Activated CD8-positive, alpha-beta T cell treated with anti-CD3 and anti-CD28 coated beads for 36 hours (primary cell): ENCODE measurements around the gene GRIA3. TPM values are rescaled to one million over a fixed set of nuclear protein-coding genes. Genes with fewer than 3 reads are reported as not detected.

Experiments
- ATAC-seq: fragments of 200-7000 bp; cut with Tn5 transposase; one replicate; pipeline ENCODE4 v1.10.0; 2021; ENCODE audit warnings: mild to moderate bottlenecking, moderate library complexity
- CTCF ChIA-PET: fragments of 350-600 bp; sonication (Branson Sonifier 250); formaldehyde crosslinking; loops from one replicate; lab custom pipeline; 2021; ENCODE audit warnings: antibody characterized with exemption; lab: Charles Lee
- POLR2A ChIA-PET: fragments of 350-600 bp; sonication (Branson Sonifier 250); formaldehyde crosslinking; loops from one replicate; lab custom pipeline; 2021; ENCODE audit warnings: antibody characterized with exemption; lab: Charles Lee
- DNase-seq: peaks from one replicate; pipeline ENCODE4 v3.0.0-alpha.2; 2020
- H3K27ac Mint-ChIP-seq: one replicate; pipeline ENCODE4 v1.8.0; 2021; ENCODE audit warnings: mild to moderate bottlenecking, mixed read lengths
- H3K27me3 Mint-ChIP-seq: one replicate; pipeline ENCODE4 v1.8.0; 2021; ENCODE audit warnings: mixed read lengths
- H3K36me3 Mint-ChIP-seq: one replicate; pipeline ENCODE4 v1.8.0; 2021; ENCODE audit warnings: low read depth, mixed read lengths
- H3K4me1 Mint-ChIP-seq: one replicate; pipeline ENCODE4 v1.8.0; 2021; ENCODE audit warnings: low read depth, mixed read lengths
- H3K4me3 Mint-ChIP-seq: one replicate; pipeline ENCODE4 v1.8.0; 2021; ENCODE audit warnings: mild to moderate bottlenecking, moderate library complexity, mixed read lengths
- H3K9me3 Mint-ChIP-seq: one replicate; pipeline ENCODE4 v1.8.0; 2021; ENCODE audit warnings: mixed read lengths
- intact Hi-C: fragments of 100-400 bp; cut with micrococcal nuclease; formaldehyde crosslinking; loops from one replicate; pipeline ENCODE4 v1.10.0; 2022
- total RNA-seq, 2 experiments: library from RNA; stranded (reverse); gene quantifications; one replicate each; pipeline ENCODE4 v1.2.3, GENCODE V29; 2021
- TF ChIP-seq, protein P1 (sequence below): fragments of 200-600 bp; IDR thresholded peaks from one replicate; pipeline ENCODE4 v1.8.0; 2022; ENCODE audit warnings: antibody characterized with exemption, mild to moderate bottlenecking

GRIA3 gene
- total RNA-seq, 2 experiments from 2014 or later, result not detected

DNA sequence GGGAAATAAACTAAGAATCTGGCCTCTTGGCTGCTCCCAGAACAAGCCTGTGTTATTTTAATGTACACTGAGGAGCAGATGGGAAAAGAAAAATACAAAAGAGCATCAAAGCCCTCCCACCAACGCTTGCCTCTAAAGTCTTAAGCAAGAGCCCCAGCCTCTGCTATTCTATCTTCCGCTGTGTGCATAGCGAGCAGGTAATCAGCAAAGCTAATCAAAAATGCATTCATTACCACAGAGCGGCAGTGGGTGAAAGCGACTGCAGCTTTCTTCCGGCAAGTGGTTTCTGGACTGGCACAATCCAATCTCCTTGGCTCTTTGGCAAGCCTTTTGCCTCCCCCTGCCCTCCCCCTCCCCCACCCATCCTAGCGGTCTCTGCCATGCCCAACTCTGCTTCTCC lies 13.5 kb upstream of the GRIA3 start:
- intact Hi-C loops, result no loop called here
- TF ChIP-seq, protein P1, sequence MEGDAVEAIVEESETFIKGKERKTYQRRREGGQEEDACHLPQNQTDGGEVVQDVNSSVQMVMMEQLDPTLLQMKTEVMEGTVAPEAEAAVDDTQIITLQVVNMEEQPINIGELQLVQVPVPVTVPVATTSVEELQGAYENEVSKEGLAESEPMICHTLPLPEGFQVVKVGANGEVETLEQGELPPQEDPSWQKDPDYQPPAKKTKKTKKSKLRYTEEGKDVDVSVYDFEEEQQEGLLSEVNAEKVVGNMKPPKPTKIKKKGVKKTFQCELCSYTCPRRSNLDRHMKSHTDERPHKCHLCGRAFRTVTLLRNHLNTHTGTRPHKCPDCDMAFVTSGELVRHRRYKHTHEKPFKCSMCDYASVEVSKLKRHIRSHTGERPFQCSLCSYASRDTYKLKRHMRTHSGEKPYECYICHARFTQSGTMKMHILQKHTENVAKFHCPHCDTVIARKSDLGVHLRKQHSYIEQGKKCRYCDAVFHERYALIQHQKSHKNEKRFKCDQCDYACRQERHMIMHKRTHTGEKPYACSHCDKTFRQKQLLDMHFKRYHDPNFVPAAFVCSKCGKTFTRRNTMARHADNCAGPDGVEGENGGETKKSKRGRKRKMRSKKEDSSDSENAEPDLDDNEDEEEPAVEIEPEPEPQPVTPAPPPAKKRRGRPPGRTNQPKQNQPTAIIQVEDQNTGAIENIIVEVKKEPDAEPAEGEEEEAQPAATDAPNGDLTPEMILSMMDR, result no peak
- no peak overlapping the region for H3K27ac Mint-ChIP-seq

DNA sequence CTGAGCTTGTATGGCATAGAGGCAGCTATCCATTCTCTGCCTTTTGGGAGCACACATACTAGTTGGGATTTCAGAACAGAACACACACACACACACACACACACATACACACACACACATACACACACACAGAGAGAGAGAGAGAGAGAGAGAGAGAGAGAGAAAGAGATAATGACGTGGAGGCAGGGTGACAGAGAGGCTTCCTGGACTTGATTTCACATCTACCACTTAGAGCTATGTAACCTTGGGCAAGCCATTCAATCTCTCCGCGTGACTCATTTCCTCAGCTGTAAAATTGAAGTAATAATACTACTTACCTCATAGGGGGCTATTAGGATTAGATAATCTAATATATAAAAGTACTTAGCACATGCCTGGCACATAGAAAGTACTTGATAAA lies 12.3 kb upstream of the GRIA3 start:
- Mint-ChIP-seq H3K4me1 (no peaks in the 10 kb centered on the region), H3K4me3 (no peak overlapping the region), H3K9me3 (no peaks in the 10 kb centered on the region), H3K36me3 (no peaks in the 10 kb centered on the region), H3K27ac (no peak overlapping the region), H3K27me3 (no peaks in the 10 kb centered on the region)
- intact Hi-C loops, result no loop called here
- ATAC-seq (no peak), DNase-seq (no peak)
- TF ChIP-seq, protein P1, result no peak
- ChIA-PET CTCF (interaction anchor here (0.5 kb wide), 1 partner anchor 1863 kb away, joined by 3 read pairs; no protein-coding TSS in a partner anchor), POLR2A (no interaction called here)

More for the DNA sequence above, 13.5 kb upstream of the GRIA3 start:
- Mint-ChIP-seq H3K9me3 (no peaks in the 10 kb centered on the region), H3K4me3 (no peak overlapping the region), H3K36me3 (no peaks in the 10 kb centered on the region), H3K4me1 (no peaks in the 10 kb centered on the region), H3K27me3 (no peaks in the 10 kb centered on the region)
- DNase-seq (no peak), ATAC-seq (no peak)
- ChIA-PET CTCF (no interaction called here), POLR2A (no interaction called here)

DNA sequence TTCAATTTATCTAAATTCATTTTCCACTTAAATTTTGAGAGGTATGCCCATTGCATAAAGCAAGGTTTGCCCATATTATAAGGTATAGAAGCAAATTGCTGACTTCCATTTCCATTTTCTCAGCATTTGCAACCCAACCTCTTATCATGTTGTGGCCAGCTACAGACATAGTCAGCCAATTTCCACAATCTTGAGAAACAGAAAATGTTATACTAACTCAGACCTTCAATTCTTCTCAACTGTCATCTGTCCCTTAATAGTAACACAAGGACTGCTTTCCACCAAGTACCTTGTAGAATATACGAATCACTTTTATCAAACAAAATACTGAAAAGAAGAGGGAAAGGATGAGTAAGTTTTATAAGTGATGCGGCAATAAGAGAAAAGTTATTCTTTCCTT lies 11.2 kb upstream of the GRIA3 start:
- CTCF ChIA-PET, result no interaction called here
- TF ChIP-seq, protein P1, result no peak
- Mint-ChIP-seq H3K9me3 (no peaks in the 10 kb centered on the region), H3K4me1 (no peaks in the 10 kb centered on the region), H3K27me3 (no peaks in the 10 kb centered on the region), H3K36me3 (no peaks in the 10 kb centered on the region), H3K4me3 (no peak overlapping the region), H3K27ac (no peak overlapping the region)
- POLR2A ChIA-PET, result no interaction called here
- intact Hi-C loops, result no loop called here
- no peak for DNase-seq
- no peak for ATAC-seq

DNA sequence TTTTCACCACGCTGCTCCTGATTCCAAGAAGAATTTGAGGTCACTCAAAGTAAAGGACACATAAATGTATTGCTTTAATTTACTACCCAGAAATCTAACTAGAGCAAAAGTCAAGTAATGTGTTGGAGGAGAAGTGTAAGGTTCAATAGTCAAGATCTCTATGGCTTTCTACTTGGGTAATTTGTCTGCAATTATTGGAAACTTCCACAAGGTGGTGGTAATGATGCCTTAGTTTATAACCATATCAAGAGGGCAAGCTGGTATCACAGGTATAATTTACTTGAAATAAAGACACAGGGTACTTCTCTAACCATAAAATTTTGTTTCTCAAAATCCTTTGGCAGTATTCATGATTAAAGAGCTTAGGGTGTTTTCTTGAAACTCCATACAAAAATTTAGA lies 10.2 kb upstream of the GRIA3 start:
- no peaks in the 10 kb centered on the region for H3K27me3 Mint-ChIP-seq
- no peaks in the 10 kb centered on the region for H3K9me3 Mint-ChIP-seq
- TF ChIP-seq, protein P1, result no peak
- intact Hi-C loops, result no loop called here
- no peak for ATAC-seq
- CTCF ChIA-PET, result no interaction called here
- POLR2A ChIA-PET, result no interaction called here
- H3K4me3 Mint-ChIP-seq, result no peak overlapping the region
- no peak overlapping the region for H3K27ac Mint-ChIP-seq
- no peak for DNase-seq
- no peaks in the 10 kb centered on the region for H3K4me1 Mint-ChIP-seq
- H3K36me3 Mint-ChIP-seq, result no peaks in the 10 kb centered on the region

- DNase-seq, result no peak
- Mint-ChIP-seq H3K9me3 (no peaks in the 10 kb centered on the region), H3K4me1 (no peaks in the 10 kb centered on the region), H3K36me3 (no peaks in the 10 kb centered on the region), H3K4me3 (no peak overlapping the region), H3K27me3 (no peaks in the 10 kb centered on the region), H3K27ac (no peak overlapping the region)
- ATAC-seq, result no peak
- TF ChIP-seq, protein P1, result no peak
- ChIA-PET CTCF (no interaction called here), POLR2A (no interaction called here)
- intact Hi-C loops, result no loop called here
These were observed 8.5 kb upstream of the GRIA3 start for GRCh38 chrX:123175366-123176122.
